Mesenchymal stem cell (in vitro differentiated cells and primary cell): Measurements from ENCODE around the gene GPR52.

Experiments used
- DNase-seq: peaks from one replicate; pipeline ENCODE4 v3.0.0-alpha.2; 2013
- H2AFZ ChIP-seq: one replicate; pipeline ENCODE4 v1.6.1; 2013; ENCODE audit warnings: low read depth, mild to moderate bottlenecking, control low read depth, inconsistent platforms, low read length, moderate library complexity
- H2AK5ac ChIP-seq: 2 replicates; pipeline ENCODE4 v1.6.1; 2013; ENCODE audit warnings: low read length, moderate library complexity, mild to moderate bottlenecking, inconsistent platforms; ENCODE audit not compliant: severe bottlenecking
- H2BK120ac ChIP-seq: one replicate; pipeline ENCODE4 v1.6.1; 2013; ENCODE audit warnings: low read depth, mild to moderate bottlenecking, inconsistent platforms, low read length, moderate library complexity
- H2BK12ac ChIP-seq, 2 experiments: one replicate each; pipeline ENCODE4 v1.6.1; 2013; ENCODE audit warnings: inconsistent platforms in 2 of 2, low read length in 2 of 2, mild to moderate bottlenecking in 2 of 2, moderate library complexity in 2 of 2, control low read depth in 1 of 2
- H2BK15ac ChIP-seq: one replicate; pipeline ENCODE4 v1.6.1; 2013; ENCODE audit warnings: mild to moderate bottlenecking, low read depth, inconsistent platforms; ENCODE audit not compliant: poor library complexity, severe bottlenecking
- H2BK5ac ChIP-seq: 2 replicates; pipeline ENCODE4 v1.6.1; 2013; ENCODE audit warnings: low read depth, mild to moderate bottlenecking, low read length, control low read depth, inconsistent platforms; ENCODE audit not compliant: poor library complexity, severe bottlenecking
- H3K14ac ChIP-seq, 2 experiments: one replicate each; pipeline ENCODE4 v1.6.1; 2013; ENCODE audit warnings: inconsistent platforms in 2 of 2, low read length in 2 of 2, control low read depth in 1 of 2, mild to moderate bottlenecking in 1 of 2, moderate library complexity in 1 of 2
- H3K18ac ChIP-seq, 2 experiments: one replicate each; pipeline ENCODE4 v1.6.1; 2013; ENCODE audit warnings: inconsistent platforms in 2 of 2, low read length in 2 of 2, control low read depth in 1 of 2, low read depth in 1 of 2, mild to moderate bottlenecking in 1 of 2
- H3K23ac ChIP-seq, 2 experiments: one replicate each; pipeline ENCODE4 v1.6.1; 2013; ENCODE audit warnings: inconsistent platforms in 2 of 2, low read length in 2 of 2, mild to moderate bottlenecking in 2 of 2, moderate library complexity in 2 of 2, control low read depth in 1 of 2
- H3K27ac ChIP-seq: 2 replicates; pipeline ENCODE4 v1.5.1; 2013; ENCODE audit warnings: mild to moderate bottlenecking, moderate library complexity, low read length, control low read depth, inconsistent platforms; ENCODE audit not compliant: poor library complexity, severe bottlenecking
- H3K27me3 ChIP-seq, 2 experiments: 2 replicates each; pipeline versions ENCODE4 v1.6.1 to v1.7.0; 2013; ENCODE audit warnings: low read length in 2 of 2, mild to moderate bottlenecking in 2 of 2, moderate library complexity in 2 of 2, control low read depth in 1 of 2, inconsistent platforms in 1 of 2; ENCODE audit not compliant: control insufficient read depth in 1 of 2, insufficient read depth in 1 of 2
- H3K36me3 ChIP-seq, 2 experiments: 2 replicates each; pipeline versions ENCODE4 v1.6.1 to v1.7.0; 2013; ENCODE audit warnings: low read length in 2 of 2, control low read depth in 1 of 2, inconsistent platforms in 1 of 2, low read depth in 1 of 2, mild to moderate bottlenecking in 1 of 2; ENCODE audit not compliant: insufficient read depth in 2 of 2, control insufficient read depth in 1 of 2
- H3K4ac ChIP-seq, 2 experiments: one replicate each; pipeline ENCODE4 v1.6.1; 2013; ENCODE audit warnings: inconsistent platforms in 2 of 2, low read length in 2 of 2, mild to moderate bottlenecking in 2 of 2, moderate library complexity in 2 of 2, control low read depth in 1 of 2, low read depth in 1 of 2
- H3K4me1 ChIP-seq: 2 replicates; pipeline ENCODE4 v1.6.1; 2013; ENCODE audit warnings: low read depth, low read length, control low read depth; ENCODE audit not compliant: control insufficient read depth, insufficient read depth
- H3K4me2 ChIP-seq: 2 replicates; pipeline ENCODE4 v1.6.1; 2013; ENCODE audit warnings: low read length, mild to moderate bottlenecking, inconsistent platforms; ENCODE audit not compliant: poor library complexity, severe bottlenecking
- H3K4me3 ChIP-seq, 2 experiments: 2 replicates each; pipeline versions ENCODE4 v1.5.1 to v1.7.0; 2013; ENCODE audit warnings: low read length in 2 of 2, mild to moderate bottlenecking in 2 of 2, control low read depth in 1 of 2, low read depth in 1 of 2; ENCODE audit not compliant: insufficient read depth in 1 of 2
- H3K79me1 ChIP-seq: replicated peaks from 2 replicates; pipeline ENCODE4 v1.6.1; 2013; ENCODE audit warnings: mild to moderate bottlenecking, control low read depth, low read length, inconsistent platforms; ENCODE audit not compliant: poor library complexity, severe bottlenecking
- H3K9ac ChIP-seq: 2 replicates; pipeline ENCODE4 v1.7.0; 2013; ENCODE audit warnings: mild to moderate bottlenecking, low read length, moderate library complexity
- H3K9me3 ChIP-seq: 2 replicates; pipeline ENCODE4 v1.7.0; 2013; ENCODE audit warnings: mild to moderate bottlenecking, low read length; ENCODE audit not compliant: control insufficient read depth
- H4K8ac ChIP-seq: one replicate; pipeline ENCODE4 v1.6.1; 2013; ENCODE audit warnings: inconsistent platforms, mild to moderate bottlenecking, low read length, moderate library complexity
- H4K91ac ChIP-seq: one replicate; pipeline ENCODE4 v1.6.1; 2013; ENCODE audit warnings: mild to moderate bottlenecking, low read length, inconsistent platforms
- WGBS: methylation state at CpG from one replicate; pipeline ENCODE4 v1.1.7; 2013; ENCODE audit warnings: mixed read lengths; 5-methylcytosine and 5-hydroxymethylcytosine counted together

The GPR52 gene

GRCh38 chr1:174448531-174448883, 743 bp downstream of the GPR52 start:
- Histone ChIP-seq H3K4me1 (no peaks in the 10 kb centered on the region), H4K91ac (no peak overlapping the region), H3K4me3 (no peak overlapping the region), H3K79me1 (no peaks in the 10 kb centered on the region), H3K23ac (no peak overlapping the region), H3K14ac (no peak overlapping the region), H3K18ac (no peak overlapping the region), H3K27ac (no peak overlapping the region), H3K36me3 (no peaks in the 10 kb centered on the region), H2BK120ac (no peak overlapping the region), H3K9ac (no peak overlapping the region), H3K4ac (no peak overlapping the region), H2BK12ac (no peak overlapping the region), H2BK15ac (no peak overlapping the region), H3K27me3 (no peaks in the 10 kb centered on the region), H3K4me2 (no peak overlapping the region), H2BK5ac (no peak overlapping the region), H2AK5ac (no peak overlapping the region), H2AFZ (no peak overlapping the region), H4K8ac (no peak overlapping the region), H3K9me3 (no peaks in the 10 kb centered on the region)
- 98% methylated on average over 4 of the region's 5 CpGs for WGBS
- no peak for DNase-seq

GRCh38 chr1:174448974-174449373, 1.2 kb downstream of the GPR52 start:
- 93% methylated on average over 4 of the region's 5 CpGs for WGBS
- Histone ChIP-seq H3K27me3 (no peaks in the 10 kb centered on the region), H3K4ac (no peak overlapping the region), H2BK120ac (no peak overlapping the region), H3K79me1 (no peaks in the 10 kb centered on the region), H3K36me3 (no peaks in the 10 kb centered on the region), H4K91ac (no peak overlapping the region), H2AFZ (no peak overlapping the region), H3K4me1 (no peaks in the 10 kb centered on the region), H2AK5ac (no peak overlapping the region), H3K4me2 (no peak overlapping the region), H3K4me3 (no peak overlapping the region), H3K27ac (no peak overlapping the region), H3K23ac (no peak overlapping the region), H3K14ac (no peak overlapping the region), H3K9ac (no peak overlapping the region), H3K9me3 (no peaks in the 10 kb centered on the region), H3K18ac (no peak overlapping the region), H2BK15ac (no peak overlapping the region), H2BK5ac (no peak overlapping the region), H4K8ac (no peak overlapping the region), H2BK12ac (no peak overlapping the region)
- DNase-seq = no peak

DNA sequence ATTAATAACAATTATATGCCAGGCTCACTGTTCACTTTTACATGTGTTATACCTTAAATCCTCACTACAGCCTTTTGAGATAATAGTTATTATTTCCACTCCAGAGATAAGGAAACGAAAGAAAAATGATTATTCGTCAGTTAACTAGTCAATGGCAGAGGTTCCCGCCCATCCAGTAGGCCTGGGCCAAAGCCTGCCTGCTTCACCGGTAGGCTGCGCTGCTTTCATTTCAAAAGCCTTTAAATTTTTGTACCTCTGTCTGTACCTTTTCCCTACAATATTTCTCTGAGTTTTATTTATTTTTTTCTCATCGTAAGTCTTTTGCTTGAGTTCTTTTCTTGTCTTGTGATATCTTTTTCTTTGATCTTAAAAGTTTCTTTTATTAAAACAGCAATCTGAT, 3.6 kb downstream of the GPR52 start:
- no peak for DNase-seq
- Histone ChIP-seq H2BK120ac (no peak overlapping the region), H3K4me1 (no peaks in the 10 kb centered on the region), H3K14ac (no peak overlapping the region), H2BK5ac (no peak overlapping the region), H3K79me1 (no peaks in the 10 kb centered on the region), H2AK5ac (no peak overlapping the region), H3K18ac (no peak overlapping the region), H3K27ac (no peak overlapping the region), H3K4me3 (no peak overlapping the region), H2AFZ (no peak overlapping the region), H2BK15ac (no peak overlapping the region), H2BK12ac (no peak overlapping the region), H4K8ac (no peak overlapping the region), H3K9me3 (no peaks in the 10 kb centered on the region), H3K36me3 (no peaks in the 10 kb centered on the region), H3K23ac (no peak overlapping the region), H4K91ac (no peak overlapping the region), H3K4me2 (no peak overlapping the region), H3K4ac (no peak overlapping the region), H3K27me3 (no peaks in the 10 kb centered on the region), H3K9ac (no peak overlapping the region)
- WGBS = 91% methylated on average over 5 of the region's 6 CpGs

GRCh38 chr1:174465855-174466254, 18.1 kb downstream of the GPR52 start:
- DNase-seq = no peak
- no peaks in the 10 kb centered on the region for H3K27me3 ChIP-seq
- no peak overlapping the region for H3K14ac ChIP-seq
- no peaks in the 10 kb centered on the region for H3K4me1 ChIP-seq
- H3K18ac ChIP-seq = no peak overlapping the region
- H3K23ac ChIP-seq = no peak overlapping the region
- H3K27ac ChIP-seq = no peak overlapping the region
- no peak overlapping the region for H2BK12ac ChIP-seq
- no peak overlapping the region for H3K4me3 ChIP-seq
- H2BK5ac ChIP-seq = no peak overlapping the region
- H3K4ac ChIP-seq = no peak overlapping the region
- no peak overlapping the region for H3K4me2 ChIP-seq
- no peaks in the 10 kb centered on the region for H3K9me3 ChIP-seq
- H3K9ac ChIP-seq = no peak overlapping the region
- 97% methylated on average over 2 of the region's 2 CpGs for WGBS
- no peaks in the 10 kb centered on the region for H3K36me3 ChIP-seq
- no peak overlapping the region for H2AK5ac ChIP-seq
- H3K79me1 ChIP-seq = no peaks in the 10 kb centered on the region
- no peak overlapping the region for H4K8ac ChIP-seq
- H4K91ac ChIP-seq = no peak overlapping the region
- H2AFZ ChIP-seq = no peak overlapping the region
- no peak overlapping the region for H2BK120ac ChIP-seq
- H2BK15ac ChIP-seq = no peak overlapping the region
